Measurements from ENCODE around the gene TMEM18.

DNA sequence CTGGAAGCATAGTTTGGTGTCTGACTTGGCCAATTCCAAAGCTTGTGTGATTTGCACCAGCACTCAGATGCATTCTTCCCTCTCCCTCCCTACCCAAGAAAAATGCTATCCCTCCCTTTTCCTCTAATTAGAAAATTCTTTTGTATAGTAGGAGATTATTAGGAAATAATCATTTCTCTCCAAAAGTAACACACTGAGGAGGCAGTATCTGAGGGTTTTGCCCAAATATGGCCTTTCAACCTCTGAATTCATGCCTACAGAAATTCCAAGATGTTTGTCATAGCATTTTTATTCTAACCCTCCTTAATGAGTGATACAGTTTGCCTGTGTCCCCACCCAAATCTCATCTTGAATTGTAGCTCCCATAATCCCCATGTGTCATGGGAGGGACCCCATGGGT is 5.0 kb upstream of the TMEM18 start:
- TF ChIP-seq, protein P1, sequence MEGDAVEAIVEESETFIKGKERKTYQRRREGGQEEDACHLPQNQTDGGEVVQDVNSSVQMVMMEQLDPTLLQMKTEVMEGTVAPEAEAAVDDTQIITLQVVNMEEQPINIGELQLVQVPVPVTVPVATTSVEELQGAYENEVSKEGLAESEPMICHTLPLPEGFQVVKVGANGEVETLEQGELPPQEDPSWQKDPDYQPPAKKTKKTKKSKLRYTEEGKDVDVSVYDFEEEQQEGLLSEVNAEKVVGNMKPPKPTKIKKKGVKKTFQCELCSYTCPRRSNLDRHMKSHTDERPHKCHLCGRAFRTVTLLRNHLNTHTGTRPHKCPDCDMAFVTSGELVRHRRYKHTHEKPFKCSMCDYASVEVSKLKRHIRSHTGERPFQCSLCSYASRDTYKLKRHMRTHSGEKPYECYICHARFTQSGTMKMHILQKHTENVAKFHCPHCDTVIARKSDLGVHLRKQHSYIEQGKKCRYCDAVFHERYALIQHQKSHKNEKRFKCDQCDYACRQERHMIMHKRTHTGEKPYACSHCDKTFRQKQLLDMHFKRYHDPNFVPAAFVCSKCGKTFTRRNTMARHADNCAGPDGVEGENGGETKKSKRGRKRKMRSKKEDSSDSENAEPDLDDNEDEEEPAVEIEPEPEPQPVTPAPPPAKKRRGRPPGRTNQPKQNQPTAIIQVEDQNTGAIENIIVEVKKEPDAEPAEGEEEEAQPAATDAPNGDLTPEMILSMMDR (IDR thresholded peaks at IDR 0.05; ENCODE audit: low read length): no peak
- TF ChIP-seq EZH2 (optimal IDR thresholded peaks at IDR 0.05; ENCODE audit: low read depth, low read length): no peak

Data from MM.1S (cell line).